Amygdala (tissue), 56 donors: ENCODE results near the gene MT1M.

Experiments
- DNase-seq, 56 donors: peaks; one replicate each; lab custom pipeline; 2025; lab: John Stamatoyannopoulos, UW

The MT1M gene

GRCh38 chr16:56625943-56626654, 6.4 kb upstream of the MT1M start:
- peak in 3 of 56 donors; percentile 34 to 49 (median 42) for DNase-seq

- DNase-seq = no peak
Observed at GRCh38 chr16:56626685-56627084, 5.8 kb upstream of the MT1M start.

- DNase-seq = no peak
Observed at GRCh38 chr16:56628486-56629350, 3.7 kb upstream of the MT1M start.

- DNase-seq = no peak
Observed at GRCh38 chr16:56629531-56629930, 2.9 kb upstream of the MT1M start.

- DNase-seq = no peak
Observed at GRCh38 chr16:56630134-56630533, 2.3 kb upstream of the MT1M start.

- no peak for DNase-seq
Observed at GRCh38 chr16:56631197-56631596, 1.3 kb upstream of the MT1M start.

- DNase-seq = peak in 2 of 56 donors; percentile 50
Observed at GRCh38 chr16:56631832-56632155, 665 bp upstream of the MT1M start.

- no peak for DNase-seq
Observed at GRCh38 chr16:56632848-56633365, 448 bp downstream of the MT1M start.

GRCh38 chr16:56633535-56633934, 1.1 kb downstream of the MT1M start:
- no peak for DNase-seq

GRCh38 chr16:56634715-56635440, 2.4 kb downstream of the MT1M start:
- no peak for DNase-seq

- DNase-seq = no peak
Observed at GRCh38 chr16:56635441-56635967, 3.0 kb downstream of the MT1M start.

GRCh38 chr16:56636616-56637413, 4.4 kb downstream of the MT1M start:
- DNase-seq = no peak

GRCh38 chr16:56637814-56638750, 5.6 kb downstream of the MT1M start, which contains the start of gene MT1A:
MT1A (plus strand) TSS chr16:56638666; CDS start chr16:56638739, 73 bp downstream.
- DNase-seq = peak in 27 of 56 donors; percentile 6 to 65 (median 30)

- no peak for DNase-seq
Observed at GRCh38 chr16:56639045-56639444, 6.6 kb downstream of the MT1M start.

GRCh38 chr16:56640076-56640475, 7.6 kb downstream of the MT1M start:
- no peak for DNase-seq

GRCh38 chr16:56641166-56641565, 8.7 kb downstream of the MT1M start:
- no peak for DNase-seq

GRCh38 chr16:56643080-56643778, 10.8 kb downstream of the MT1M start:
- DNase-seq = peak in 4 of 56 donors; percentile 20 to 31 (median 24)

- no peak for DNase-seq
Observed at GRCh38 chr16:56643833-56644232, 11.4 kb downstream of the MT1M start.
